Measurements from ENCODE around the gene SPEN.

DNA sequence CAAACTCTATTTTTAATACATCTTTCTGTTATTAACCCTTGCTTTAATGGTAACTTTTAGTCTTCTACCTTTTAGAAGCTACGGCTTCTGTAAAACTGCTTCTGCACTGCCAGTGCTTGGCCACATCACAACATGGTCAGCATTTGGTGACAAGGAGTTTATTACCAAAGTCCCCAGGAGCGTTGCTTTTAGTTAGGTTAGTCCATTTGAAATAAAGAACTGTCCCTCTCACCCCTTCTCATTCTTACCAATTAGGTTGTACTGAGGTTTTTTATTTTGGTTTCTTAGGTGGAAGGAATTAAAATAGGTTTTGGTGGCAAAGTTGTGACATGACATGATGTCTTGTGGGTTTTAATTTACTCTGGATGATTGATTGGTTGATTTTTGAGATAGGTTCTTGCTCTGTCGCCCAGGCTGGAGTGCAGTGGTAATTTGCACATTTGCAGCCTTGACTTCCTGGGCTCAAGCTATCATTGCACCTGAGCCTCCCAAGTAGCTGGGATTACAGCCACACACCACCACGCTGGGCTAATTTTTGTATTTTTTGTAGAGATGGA is 39.2 kb downstream of the SPEN start:
- TF ChIP-seq, protein P1, sequence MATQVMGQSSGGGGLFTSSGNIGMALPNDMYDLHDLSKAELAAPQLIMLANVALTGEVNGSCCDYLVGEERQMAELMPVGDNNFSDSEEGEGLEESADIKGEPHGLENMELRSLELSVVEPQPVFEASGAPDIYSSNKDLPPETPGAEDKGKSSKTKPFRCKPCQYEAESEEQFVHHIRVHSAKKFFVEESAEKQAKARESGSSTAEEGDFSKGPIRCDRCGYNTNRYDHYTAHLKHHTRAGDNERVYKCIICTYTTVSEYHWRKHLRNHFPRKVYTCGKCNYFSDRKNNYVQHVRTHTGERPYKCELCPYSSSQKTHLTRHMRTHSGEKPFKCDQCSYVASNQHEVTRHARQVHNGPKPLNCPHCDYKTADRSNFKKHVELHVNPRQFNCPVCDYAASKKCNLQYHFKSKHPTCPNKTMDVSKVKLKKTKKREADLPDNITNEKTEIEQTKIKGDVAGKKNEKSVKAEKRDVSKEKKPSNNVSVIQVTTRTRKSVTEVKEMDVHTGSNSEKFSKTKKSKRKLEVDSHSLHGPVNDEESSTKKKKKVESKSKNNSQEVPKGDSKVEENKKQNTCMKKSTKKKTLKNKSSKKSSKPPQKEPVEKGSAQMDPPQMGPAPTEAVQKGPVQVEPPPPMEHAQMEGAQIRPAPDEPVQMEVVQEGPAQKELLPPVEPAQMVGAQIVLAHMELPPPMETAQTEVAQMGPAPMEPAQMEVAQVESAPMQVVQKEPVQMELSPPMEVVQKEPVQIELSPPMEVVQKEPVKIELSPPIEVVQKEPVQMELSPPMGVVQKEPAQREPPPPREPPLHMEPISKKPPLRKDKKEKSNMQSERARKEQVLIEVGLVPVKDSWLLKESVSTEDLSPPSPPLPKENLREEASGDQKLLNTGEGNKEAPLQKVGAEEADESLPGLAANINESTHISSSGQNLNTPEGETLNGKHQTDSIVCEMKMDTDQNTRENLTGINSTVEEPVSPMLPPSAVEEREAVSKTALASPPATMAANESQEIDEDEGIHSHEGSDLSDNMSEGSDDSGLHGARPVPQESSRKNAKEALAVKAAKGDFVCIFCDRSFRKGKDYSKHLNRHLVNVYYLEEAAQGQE (IDR thresholded peaks at IDR 0.05; ENCODE audit: insufficient read depth in 1 of 2, low read depth in 2 of 2, low read length in 2 of 2) = no peak
- no peak for TF ChIP-seq SIN3A (IDR thresholded peaks at IDR 0.05; ENCODE audit: borderline replicate concordance, insufficient read depth, low read length)

All from PFSK-1 (cell line).